HG02798 (cell line): ENCODE results near the gene FOXK2.

Experiments used
- ATAC-seq: cut with Tn5 transposase; IDR thresholded peaks from one replicate; pipeline ENCODE4 v1.9.1; 2021; ENCODE audit warnings: mild to moderate bottlenecking; ENCODE audit not compliant: unreplicated experiment, poor library complexity

FOXK2 gene

DNA sequence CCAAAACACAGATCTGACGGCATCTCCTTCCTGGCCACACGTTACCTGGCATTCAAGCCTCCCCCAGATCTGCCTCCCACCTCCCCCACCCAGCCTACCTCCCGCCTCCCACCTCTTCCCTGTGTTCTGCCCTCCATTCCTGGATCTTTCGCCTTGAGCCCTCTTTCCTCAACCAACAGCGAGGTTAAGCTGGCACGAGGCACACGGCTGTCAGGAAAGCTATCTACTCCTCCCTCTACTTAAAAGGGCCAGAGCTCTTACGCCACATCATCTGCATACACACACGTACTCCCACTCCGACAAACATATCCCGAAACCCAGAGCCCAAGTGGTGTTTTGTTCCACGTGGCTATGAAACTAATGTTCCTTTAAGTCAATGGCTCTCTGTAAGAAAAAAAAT is 110.7 kb downstream of the FOXK2 start:
- ATAC-seq, result no peak

DNA sequence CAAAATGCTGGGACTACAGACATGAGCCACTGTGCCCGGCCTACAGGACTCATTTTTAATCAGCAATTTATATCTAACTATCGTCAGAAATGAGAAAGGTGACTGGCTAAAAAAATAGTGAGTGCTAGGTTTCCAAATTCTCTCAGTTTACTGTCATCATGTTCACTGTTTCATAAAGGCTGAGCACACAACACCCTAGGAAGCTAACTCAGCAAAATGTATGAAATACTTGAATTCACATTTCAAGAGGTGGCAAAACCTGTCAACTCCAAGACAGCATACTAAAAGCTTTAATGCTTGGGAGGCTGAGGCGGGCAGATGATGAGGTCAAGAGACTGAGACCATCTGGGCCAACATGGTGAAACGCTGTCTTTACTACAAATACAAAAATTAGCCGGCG is 112.0 kb downstream of the FOXK2 start:
- no peak for ATAC-seq

DNA sequence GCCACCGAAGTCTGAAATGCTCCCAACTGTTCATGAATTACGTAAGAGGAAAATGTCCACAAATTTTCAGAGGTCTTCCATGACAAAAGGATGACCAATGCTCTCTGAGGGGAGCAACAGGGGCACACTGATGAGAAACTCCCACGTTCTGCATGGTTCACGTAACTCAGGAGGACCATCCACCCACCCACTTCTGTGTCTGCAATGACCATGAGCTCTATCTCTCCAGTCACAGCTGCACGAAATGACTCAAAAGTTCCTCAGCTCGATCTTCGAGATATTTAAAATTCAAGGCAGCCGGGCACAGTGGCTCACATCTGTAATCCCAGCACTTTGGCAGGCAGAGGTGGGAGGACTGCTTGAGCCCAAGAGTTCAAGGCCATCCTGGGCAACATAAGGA is 112.9 kb downstream of the FOXK2 start:
- no peak for ATAC-seq

- no peak for ATAC-seq
These were observed 113.8 kb downstream of the FOXK2 start for GRCh38 chr17:82633343-82633742.

DNA sequence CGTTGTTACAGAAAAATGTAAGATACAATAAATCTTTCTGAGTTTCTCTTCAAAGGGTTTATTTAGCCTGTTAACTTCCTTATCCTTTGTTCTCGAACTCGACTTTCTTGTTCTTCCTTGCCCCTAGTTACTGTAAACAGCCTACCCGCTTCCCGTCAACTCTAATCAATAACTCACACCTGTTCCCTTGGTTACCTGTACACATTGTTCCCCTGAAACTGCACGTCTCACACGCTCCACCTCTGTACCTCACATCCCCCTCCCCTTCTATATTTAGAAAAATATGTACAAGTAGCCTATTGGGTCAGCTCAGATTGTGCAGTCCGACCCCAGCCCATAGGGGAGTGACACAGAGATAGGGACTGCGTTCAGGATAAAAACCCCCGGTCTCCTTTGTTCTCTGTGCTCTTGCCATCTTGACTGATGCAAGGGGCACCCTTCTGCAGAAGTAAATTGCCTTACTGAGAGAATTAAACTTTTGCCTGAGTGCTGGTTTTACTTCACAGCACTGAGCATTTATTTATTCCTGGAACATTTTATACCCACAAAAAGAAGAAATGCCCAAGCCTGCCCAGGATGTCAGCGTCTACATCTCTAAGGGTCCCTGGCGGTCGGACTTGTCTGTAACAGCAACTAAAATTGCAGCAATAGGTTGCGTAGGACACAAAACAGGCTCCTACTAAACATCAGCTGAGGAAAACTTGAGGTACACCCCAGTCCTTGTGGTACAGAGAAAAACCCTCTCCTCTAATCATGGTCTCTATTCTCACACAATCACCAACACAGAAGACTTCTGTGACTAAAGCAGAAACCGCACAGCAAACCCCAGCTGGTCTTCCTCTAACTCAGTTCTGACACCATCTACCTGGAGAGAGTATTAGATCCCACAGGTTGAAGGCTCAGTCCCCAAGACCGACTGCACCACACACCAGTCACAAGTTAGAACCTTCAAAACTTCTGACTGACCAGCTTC is 117.4 kb downstream of the FOXK2 start:
- no peak for ATAC-seq

- ATAC-seq, result no peak
These were observed 118.7 kb downstream of the FOXK2 start for GRCh38 chr17:82638183-82638773.

GRCh38 chr17:82639628-82640027 is 120.1 kb downstream of the FOXK2 start:
- no peak for ATAC-seq

DNA sequence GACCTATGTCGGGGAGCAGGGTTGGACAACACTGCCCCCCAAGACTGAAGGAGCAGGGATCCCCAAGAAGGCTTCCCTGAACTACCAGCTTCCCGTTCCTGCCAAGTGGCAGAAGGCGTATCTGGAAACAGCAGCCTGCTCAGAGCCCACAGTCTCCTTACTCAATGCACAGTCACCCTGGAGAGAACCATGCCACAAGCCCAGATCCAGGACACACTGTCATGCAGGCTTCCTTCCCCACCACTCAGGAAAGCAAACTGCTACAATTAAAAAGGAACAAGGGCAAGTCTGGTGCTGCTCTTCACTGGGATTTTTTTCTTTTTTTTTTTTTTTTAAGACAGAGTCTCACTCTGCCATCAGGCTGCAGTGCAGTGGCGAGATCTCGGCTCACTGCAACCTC is 120.5 kb downstream of the FOXK2 start:
- ATAC-seq, result no peak

GRCh38 chr17:82642022-82642421 is 122.5 kb downstream of the FOXK2 start:
- ATAC-seq, result no peak

DNA sequence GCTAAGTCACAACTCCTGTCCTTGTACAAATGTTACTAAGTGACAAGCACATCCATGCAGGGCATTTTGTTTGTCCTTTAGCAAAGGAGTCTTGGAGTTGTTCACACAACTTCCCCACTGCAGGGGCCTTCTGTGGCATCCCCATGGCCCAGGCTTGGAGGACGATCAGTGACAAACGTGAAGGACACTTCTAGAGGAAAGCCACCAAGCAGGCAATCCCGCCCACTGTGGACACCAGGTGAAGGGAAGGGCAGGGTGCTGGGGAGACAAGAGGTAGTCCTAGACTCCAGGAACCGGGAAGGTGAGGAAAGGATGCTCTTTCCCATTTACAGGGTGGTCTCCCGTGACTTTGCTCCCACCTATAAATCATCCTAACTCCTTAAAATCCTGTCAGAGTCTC is 124.6 kb downstream of the FOXK2 start:
- ATAC-seq, result no peak

DNA sequence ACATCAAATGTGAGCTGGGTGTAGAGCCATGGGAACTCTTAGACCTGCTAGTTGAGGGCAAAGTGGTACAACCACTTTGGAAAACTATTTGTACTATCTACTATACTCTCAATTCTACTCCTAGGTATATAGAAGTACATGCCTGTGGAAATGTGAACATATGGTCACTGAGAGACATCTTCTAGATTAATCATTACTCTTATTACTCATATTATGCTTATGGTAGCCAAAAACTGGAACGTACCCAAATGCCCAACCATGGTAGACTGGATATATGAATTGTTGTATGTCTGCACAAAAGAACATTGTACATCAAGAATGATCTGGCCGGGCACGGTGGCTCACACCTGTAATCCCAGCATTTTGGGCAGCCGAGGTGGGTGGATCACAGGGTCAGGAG is 126.0 kb downstream of the FOXK2 start:
- no peak for ATAC-seq

DNA sequence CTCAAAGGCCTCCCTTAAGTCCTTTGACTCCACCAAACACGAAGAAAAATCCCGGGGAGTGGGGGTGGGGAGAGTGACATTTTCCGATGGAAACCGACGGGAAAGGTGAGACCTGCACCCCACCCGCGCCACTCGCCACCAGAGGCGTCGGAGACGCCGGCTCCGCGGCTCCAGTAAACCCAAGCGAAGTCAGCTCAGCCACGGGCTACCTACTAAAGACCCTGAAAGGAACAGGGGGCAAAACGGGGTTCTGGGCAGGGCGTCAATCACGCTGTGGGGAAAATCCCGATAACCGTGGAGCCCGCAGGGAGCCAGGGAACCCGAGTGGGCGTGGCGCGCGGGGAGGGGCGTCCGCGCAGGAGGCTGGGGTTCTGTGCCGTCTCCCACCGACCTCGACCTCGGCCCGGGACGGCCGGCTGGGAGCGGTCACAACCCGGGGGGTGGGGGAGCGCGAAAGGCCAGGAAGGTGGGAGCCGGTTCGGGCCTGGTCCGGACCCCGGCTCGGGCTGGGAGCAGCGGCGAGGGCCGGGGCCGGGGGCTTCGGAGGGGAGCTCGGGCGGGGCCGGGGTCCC is 128.1 kb downstream of the FOXK2 start:
- ATAC-seq, result peak; percentile 30

DNA sequence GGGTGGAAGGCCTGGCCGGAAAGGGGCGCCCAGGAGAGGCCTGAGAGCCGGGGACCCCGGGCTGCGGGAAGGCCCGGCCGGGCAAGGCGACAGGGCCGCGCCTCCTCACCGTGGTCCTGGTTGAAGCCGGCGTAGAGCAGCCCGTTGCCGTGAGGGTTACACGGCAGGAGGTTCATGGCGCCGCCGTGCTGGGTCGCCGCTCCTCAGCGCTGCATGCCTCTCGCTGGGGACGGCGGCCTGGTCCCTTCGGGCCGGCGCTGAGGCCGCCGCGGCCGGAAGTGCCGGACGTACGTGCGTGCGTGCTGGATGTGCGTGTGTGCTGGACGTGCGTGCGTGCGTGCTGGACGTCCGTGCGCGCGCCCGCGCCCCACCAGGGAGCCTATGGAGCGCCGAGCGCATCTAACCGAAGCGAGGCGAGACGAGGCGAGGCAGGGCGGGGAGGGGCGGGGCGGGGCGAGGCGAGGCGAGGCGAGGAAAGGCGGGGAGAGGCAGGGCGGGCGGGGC is 128.7 kb downstream of the FOXK2 start, which contains the start of gene WDR45B:
TSS of gene WDR45B (minus strand) at position 280 of the 504 bp plus-strand sequence. CDS start at position 176, 104 bp downstream.
- ATAC-seq, result peak; percentile 95

DNA sequence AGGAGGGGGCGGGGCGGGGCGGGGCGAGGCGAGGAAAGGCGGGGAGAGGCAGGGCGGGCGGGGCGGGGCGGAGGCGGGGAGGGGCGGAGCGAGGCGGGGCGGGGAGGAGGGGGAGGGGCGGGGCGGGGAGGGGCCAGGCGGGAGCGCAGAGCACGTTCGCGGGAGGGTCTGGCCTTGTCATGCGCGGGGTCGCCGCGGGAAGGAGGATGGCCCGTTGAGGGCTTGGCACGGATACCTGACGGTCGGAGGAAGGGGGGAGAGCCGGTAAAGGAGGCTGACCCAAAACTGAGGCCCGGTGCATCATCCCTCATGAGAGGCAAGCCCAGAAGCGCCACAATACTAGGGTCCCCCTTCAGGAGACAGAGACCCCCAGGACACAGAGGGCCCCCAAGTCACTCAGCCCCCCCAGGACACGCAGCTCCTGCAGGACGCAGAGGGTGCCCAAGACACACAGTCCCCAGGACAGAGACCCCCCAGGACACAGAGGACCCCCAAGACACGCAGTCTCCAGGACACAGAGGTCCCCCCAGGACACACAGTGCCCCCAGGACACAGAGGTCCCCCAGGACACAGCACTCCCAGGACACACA is 129.3 kb downstream of the FOXK2 start:
- no peak for ATAC-seq

GRCh38 chr17:82649501-82650261 is 130.1 kb downstream of the FOXK2 start:
- no peak for ATAC-seq

DNA sequence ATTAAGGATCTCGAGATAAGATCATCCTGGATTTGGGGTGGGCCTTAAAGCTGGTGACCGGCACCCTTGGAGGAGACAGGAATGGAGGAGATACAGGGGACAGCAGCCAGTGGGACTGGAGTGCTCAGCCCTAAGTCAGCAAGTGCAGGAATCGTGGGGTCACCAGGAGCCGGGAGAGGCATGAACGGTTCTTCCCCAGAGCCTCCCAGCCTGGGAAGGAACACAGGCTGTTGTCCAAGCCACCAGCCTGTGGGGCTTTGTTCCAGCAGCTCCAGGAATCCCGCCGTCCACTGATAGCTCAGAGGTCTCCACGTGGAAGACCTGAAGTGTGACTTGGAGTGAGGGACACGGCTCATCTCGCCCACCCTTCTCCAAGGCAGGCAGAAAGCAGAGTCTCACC is 131.2 kb downstream of the FOXK2 start:
- ATAC-seq, result no peak

DNA sequence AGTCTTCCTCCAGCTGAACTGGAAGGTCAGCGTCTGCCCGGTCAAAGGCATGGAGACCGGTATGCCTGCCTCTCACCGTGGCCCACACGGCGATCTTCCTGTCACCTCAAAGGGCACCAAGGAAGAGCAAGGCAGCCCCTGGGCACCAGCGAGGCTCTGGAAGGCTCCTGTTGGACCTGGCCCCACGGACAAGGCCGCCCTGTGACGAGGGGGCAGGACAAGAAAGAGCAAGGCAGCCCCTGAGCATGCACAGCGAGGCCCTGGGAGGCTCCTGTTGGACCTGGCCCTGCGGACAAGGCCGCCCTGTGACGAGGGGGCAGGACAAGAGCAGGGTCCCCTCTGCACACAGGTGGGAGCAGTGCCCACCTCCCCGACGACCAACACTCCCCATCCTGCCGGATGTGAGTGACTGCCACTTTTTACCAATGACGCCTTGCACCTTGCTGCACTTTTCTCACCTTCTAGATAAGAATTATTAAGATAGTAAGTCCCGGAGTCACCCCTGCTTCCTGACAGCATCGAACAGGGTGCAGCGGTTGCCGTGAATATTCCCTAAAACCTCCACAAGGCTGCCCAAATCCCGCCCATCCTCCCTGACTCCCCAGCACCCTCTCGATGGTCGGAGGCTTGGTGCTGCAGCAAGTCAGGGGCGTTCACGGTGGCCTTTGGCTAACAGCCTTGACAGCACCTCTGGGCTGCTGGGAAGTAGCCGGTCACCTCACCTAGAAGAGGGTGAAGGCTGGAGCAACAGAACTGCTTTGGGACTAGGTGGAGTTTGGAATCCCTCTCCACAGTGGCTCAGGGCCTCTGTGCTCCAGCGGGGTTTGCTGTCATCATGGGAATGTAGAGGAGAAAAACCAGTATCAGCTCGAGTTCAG is 134.4 kb downstream of the FOXK2 start:
- no peak for ATAC-seq
